ENCODE results near the gene SLC29A1. TPM values are rescaled to one million over a fixed set of nuclear protein-coding genes. Genes with fewer than 3 reads are reported as not detected.

SLC29A1 gene
- polyA plus RNA-seq, 2 of the 4 experiments (the other 2 are of a cell fraction), result 45.6 to 72.3 TPM

DNA sequence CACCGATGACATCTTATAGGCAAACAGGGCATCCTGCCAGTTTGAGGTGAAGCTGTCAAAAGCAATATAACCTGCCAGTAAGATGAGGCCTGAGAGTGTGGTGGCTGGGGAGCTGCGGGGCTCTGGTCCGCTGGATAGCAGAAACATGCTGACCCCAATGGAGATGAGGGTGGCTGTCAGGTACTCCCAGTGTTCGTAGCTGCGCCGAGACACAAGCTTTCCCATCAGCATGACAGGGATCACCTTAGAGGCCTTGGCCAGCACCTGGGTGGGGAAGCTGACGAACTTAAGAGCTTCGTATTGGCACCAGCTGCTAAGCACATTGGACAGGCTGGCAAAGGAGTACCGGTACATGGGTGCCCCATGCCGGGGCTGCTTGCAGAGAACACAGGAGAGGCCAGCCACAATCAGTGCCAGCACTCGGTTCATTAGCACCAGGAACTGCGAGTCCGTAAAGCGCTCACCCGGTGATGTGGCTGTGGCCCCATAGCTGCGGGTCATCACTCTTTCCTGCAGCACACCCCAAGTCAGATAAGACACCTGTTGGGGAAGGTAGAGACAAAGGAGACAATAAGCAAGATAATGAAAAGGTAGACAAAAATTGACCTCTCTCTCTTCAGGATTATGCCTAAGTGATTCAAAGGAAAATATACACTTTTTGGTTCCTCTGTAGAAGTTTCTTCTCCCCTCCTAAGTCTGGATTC lies 31.9 kb downstream of the SLC29A1 start (continued):
- no peak for TF ChIP-seq ZC3H11A (IDR thresholded peaks at IDR 0.05)
- no peak for TF ChIP-seq RCOR1 (IDR thresholded peaks at IDR 0.05; ENCODE audit: low read depth, low read length)
- TF ChIP-seq, protein P1, sequence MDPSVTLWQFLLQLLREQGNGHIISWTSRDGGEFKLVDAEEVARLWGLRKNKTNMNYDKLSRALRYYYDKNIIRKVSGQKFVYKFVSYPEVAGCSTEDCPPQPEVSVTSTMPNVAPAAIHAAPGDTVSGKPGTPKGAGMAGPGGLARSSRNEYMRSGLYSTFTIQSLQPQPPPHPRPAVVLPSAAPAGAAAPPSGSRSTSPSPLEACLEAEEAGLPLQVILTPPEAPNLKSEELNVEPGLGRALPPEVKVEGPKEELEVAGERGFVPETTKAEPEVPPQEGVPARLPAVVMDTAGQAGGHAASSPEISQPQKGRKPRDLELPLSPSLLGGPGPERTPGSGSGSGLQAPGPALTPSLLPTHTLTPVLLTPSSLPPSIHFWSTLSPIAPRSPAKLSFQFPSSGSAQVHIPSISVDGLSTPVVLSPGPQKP (IDR thresholded peaks at IDR 0.05; ENCODE audit: low read depth, low read length), result no peak
- no peak for TF ChIP-seq RFX5 (IDR thresholded peaks at IDR 0.05)
- TF ChIP-seq, protein P2, sequence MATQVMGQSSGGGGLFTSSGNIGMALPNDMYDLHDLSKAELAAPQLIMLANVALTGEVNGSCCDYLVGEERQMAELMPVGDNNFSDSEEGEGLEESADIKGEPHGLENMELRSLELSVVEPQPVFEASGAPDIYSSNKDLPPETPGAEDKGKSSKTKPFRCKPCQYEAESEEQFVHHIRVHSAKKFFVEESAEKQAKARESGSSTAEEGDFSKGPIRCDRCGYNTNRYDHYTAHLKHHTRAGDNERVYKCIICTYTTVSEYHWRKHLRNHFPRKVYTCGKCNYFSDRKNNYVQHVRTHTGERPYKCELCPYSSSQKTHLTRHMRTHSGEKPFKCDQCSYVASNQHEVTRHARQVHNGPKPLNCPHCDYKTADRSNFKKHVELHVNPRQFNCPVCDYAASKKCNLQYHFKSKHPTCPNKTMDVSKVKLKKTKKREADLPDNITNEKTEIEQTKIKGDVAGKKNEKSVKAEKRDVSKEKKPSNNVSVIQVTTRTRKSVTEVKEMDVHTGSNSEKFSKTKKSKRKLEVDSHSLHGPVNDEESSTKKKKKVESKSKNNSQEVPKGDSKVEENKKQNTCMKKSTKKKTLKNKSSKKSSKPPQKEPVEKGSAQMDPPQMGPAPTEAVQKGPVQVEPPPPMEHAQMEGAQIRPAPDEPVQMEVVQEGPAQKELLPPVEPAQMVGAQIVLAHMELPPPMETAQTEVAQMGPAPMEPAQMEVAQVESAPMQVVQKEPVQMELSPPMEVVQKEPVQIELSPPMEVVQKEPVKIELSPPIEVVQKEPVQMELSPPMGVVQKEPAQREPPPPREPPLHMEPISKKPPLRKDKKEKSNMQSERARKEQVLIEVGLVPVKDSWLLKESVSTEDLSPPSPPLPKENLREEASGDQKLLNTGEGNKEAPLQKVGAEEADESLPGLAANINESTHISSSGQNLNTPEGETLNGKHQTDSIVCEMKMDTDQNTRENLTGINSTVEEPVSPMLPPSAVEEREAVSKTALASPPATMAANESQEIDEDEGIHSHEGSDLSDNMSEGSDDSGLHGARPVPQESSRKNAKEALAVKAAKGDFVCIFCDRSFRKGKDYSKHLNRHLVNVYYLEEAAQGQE (IDR thresholded peaks at IDR 0.05), result no peak; the same call in 1 of the 2 replicates
- no peak for TF ChIP-seq FOXS1 (CRISPR knock-in tag; IDR thresholded peaks at IDR 0.05)
- 0 out of 2 replicates have a peak, but pooled peaks have one; percentile 10 for TF ChIP-seq FOSB (CRISPR knock-in tag; IDR thresholded peaks at IDR 0.05)
- TF ChIP-seq, protein P3, sequence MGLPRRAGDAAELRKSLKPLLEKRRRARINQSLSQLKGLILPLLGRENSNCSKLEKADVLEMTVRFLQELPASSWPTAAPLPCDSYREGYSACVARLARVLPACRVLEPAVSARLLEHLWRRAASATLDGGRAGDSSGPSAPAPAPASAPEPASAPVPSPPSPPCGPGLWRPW (IDR thresholded peaks at IDR 0.05), result no peak

DNA sequence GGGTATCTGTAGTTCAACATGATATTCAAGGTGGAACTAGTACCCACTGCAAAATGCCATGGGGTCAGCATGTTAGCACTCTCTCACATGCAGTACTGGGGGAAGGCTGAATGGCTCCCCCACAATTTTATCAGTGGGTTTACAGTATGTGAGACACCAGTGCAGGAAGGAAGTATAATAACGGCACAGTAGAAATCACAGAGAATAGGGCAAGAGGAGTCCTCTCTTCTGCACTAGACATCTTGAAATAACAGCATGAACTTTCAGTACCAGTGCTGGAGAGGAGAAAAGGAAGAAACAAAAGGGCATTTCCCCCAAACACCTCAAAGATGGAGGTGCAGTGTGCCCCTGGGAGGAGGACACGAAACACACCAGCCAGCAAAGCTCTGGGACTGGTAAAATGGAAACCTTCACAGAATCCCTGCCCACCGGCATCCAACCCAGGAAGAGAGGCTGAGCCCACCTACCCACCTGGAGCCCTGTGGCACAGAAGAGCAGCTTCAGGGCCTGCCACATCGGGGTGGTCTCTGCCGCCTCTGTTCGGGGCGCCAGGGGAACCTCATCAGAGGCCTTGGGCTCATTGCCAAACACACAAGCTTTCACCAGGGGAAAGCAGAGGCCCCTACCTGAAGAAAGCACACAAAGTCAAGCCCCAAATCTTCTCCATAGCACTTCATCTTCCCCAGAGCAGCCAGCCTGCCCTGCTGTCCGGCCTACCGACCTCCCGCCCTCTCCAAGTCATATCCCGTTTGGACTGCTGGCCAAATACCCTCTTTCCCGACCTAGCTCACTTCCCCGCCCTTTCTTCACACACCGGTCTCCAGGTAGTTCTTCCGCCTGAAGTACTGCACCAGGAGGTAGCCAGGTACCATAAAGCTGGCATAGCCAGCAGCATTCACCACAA lies 32.7 kb downstream of the SLC29A1 start:
- peaks cover 36% of the 10 kb centered on the region for H3K4me1 ChIP-seq
- POLR2A ChIA-PET, result interaction anchor here (1.2 to 1.7 kb wide), 3 partner anchors 9 to 160 kb away, joined by 4 to 38 read pairs (median 15); partner anchors contain the start of gene HSP90AB1
- H3K27ac ChIP-seq, result peak overlapping the region; percentile 93 to 99
- FAIRE-seq (no peak), DNase-seq (ENCODE audit: low read depth in 1 of 2, low spot score in 1 of 2) (peak in 1 of 2 experiments; percentile 21), ATAC-seq (peak; percentile 15 to 45)
- H3K4me3 ChIP-seq, result peak overlapping the region; percentile 96
- H3K9me3 ChIP-seq, result no peaks in the 10 kb centered on the region
- CTCF ChIA-PET, result interaction anchor here (0.8 to 3.7 kb wide), 16 partner anchors 8 to 160 kb away, joined by 3 to 29 read pairs (median 4); partner anchors contain the start of gene HSP90AB1
- WGBS (ENCODE audit: missing lambda C conversion rate), result 52% methylated on average over 15 of the region's 15 CpGs
- peak overlapping the region; percentile 88 for H3K4me2 ChIP-seq
- TF ChIP-seq JUN (IDR thresholded peaks at IDR 0.05) (0 out of 5 replicates have a peak, but pooled peaks of 1 of the 2 experiments have one; percentile 2), HOXA7 (CRISPR knock-in tag; IDR thresholded peaks at IDR 0.05) (no peak)

DNA sequence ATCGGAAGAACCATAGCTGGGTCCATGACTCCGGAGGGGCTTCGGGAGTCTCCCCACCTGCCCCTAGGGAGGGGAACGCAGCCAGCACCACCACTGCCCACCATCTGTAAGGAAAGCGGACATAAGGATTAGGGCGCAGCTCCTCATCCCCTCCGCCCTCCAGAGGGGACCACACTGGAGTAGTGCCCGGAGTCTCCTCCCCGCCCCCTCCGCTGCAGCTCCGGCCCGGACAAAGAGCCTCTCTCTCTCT lies 33.3 kb downstream of the SLC29A1 start:
- 7% methylated on average over 6 of the region's 12 CpGs for WGBS (ENCODE audit: missing lambda C conversion rate)
- Histone ChIP-seq H3K4me2 (peak overlapping the region; percentile 88), H3K9me3 (no peaks in the 10 kb centered on the region), H3K4me3 (peak overlapping the region; percentile 96), H3K4me1 (peaks cover 31% of the 10 kb centered on the region), H3K27ac (peak overlapping the region; percentile 93 to 99)
- ChIA-PET POLR2A (interaction anchor here (1.2 to 1.7 kb wide), 2 partner anchors 10 to 160 kb away, joined by 4 to 38 read pairs; partner anchors contain the start of gene HSP90AB1), CTCF (interaction anchor here (0.6 to 3.7 kb wide), 14 partner anchors 11 to 160 kb away, joined by 3 to 29 read pairs (median 4); partner anchors contain the start of genes HSP90AB1 and MYMX)
- ATAC-seq (peak; percentile 26 to 51; a peak in 5 of 6 replicates), FAIRE-seq (no peak), DNase-seq (ENCODE audit: low read depth in 1 of 2, low spot score in 1 of 2) (no peak)
- TF ChIP-seq, protein P2 (IDR thresholded peaks at IDR 0.05), result no peak
- TF ChIP-seq RAD21 (conservative IDR thresholded peaks at IDR 0.05 in 1 of 2, IDR thresholded peaks at IDR 0.05 in 1 of 2), result no peak
- no peak for TF ChIP-seq TFCP2L1 (CRISPR knock-in tag; IDR thresholded peaks at IDR 0.05)
- no peak for TF ChIP-seq ZSCAN20 (CRISPR knock-in tag; IDR thresholded peaks at IDR 0.05)
- no peak for TF ChIP-seq HEYL (CRISPR knock-in tag; IDR thresholded peaks at IDR 0.05)
- TF ChIP-seq, protein P4, sequence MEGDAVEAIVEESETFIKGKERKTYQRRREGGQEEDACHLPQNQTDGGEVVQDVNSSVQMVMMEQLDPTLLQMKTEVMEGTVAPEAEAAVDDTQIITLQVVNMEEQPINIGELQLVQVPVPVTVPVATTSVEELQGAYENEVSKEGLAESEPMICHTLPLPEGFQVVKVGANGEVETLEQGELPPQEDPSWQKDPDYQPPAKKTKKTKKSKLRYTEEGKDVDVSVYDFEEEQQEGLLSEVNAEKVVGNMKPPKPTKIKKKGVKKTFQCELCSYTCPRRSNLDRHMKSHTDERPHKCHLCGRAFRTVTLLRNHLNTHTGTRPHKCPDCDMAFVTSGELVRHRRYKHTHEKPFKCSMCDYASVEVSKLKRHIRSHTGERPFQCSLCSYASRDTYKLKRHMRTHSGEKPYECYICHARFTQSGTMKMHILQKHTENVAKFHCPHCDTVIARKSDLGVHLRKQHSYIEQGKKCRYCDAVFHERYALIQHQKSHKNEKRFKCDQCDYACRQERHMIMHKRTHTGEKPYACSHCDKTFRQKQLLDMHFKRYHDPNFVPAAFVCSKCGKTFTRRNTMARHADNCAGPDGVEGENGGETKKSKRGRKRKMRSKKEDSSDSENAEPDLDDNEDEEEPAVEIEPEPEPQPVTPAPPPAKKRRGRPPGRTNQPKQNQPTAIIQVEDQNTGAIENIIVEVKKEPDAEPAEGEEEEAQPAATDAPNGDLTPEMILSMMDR (IDR thresholded peaks at IDR 0.05), result no peak
- no peak for TF ChIP-seq KDM5A (IDR thresholded peaks at IDR 0.05)
